ENCODE data around the gene SNW1. TPM values are rescaled to one million over a fixed set of nuclear protein-coding genes. Genes with fewer than 3 reads are reported as not detected.

SNW1 gene
- total and polyA plus RNA-seq, 2 of the 4 experiments (the other 2 are of a cell fraction) = 28.2 to 30.6 TPM

- Histone ChIP-seq H4K5ac (ENCODE audit: low read depth, low read length) (no peak overlapping the region), H2BK15ac (ENCODE audit: low read depth, low read length) (no peak overlapping the region), H2BK5ac (ENCODE audit: low read depth, low read length, poor library complexity, severe bottlenecking) (no peak overlapping the region), H4K8ac (ENCODE audit: low read depth in 2 of 2, low read length in 2 of 2) (no peak overlapping the region), H3K18ac (ENCODE audit: low read depth, low read length) (no peak overlapping the region), H3K4me2 (ENCODE audit: low read depth, low read length) (no peak overlapping the region), H2AK5ac (ENCODE audit: low read depth, low read length) (no peak overlapping the region), H3K56ac (ENCODE audit: extremely low read depth, insufficient read depth, low read length) (no peak overlapping the region), H4K20me1 (ENCODE audit: insufficient read depth, low read length) (no peaks in the 10 kb centered on the region), H2AK9ac (replicated peaks; ENCODE audit: low read depth, low read length, poor library complexity) (no peak overlapping the region), H3K9ac (ENCODE audit: low read depth, low read length) (no peak overlapping the region), H2BK120ac (ENCODE audit: low read depth, low read length) (no peak overlapping the region), H2AFZ (replicated peaks; ENCODE audit: low read length, poor library complexity) (no peak overlapping the region), H3K9me3 (ENCODE audit: control insufficient read depth, insufficient read depth, low read length) (no peaks in the 10 kb centered on the region), H3K4me3 (ENCODE audit: insufficient read depth, low read depth, low read length) (no peak overlapping the region), H3K79me1 (ENCODE audit: low read depth in 1 of 2, low read length in 2 of 2) (peaks cover 7 to 13% of the 10 kb centered on the region in 2 experiments; a peak in 2 of 4 replicates), H2BK20ac (ENCODE audit: low read depth, low read length) (no peak overlapping the region), H3K27me3 (ENCODE audit: control insufficient read depth, insufficient read depth, low read length) (no peaks in the 10 kb centered on the region), H3K14ac (replicated peaks; ENCODE audit: low read depth, low read length) (no peak overlapping the region), H4K91ac (ENCODE audit: insufficient read depth, low read depth, low read length) (no peak overlapping the region), H3K27ac (ENCODE audit: insufficient read depth, low read length) (no peak overlapping the region), H3K36me3 (ENCODE audit: control insufficient read depth, insufficient read depth, low read length) (peaks cover 46% of the 10 kb centered on the region), H3K4me1 (ENCODE audit: control insufficient read depth, insufficient read depth, low read length) (no peaks in the 10 kb centered on the region), H3K4ac (ENCODE audit: low read depth, low read length) (no peak overlapping the region), H3K9me1 (ENCODE audit: insufficient read depth, low read length) (0 out of 2 replicates have a peak, but pooled peaks cover 2% of the 10 kb centered on the region), H3K23ac (ENCODE audit: low read depth, low read length) (no peak overlapping the region)
- WGBS, 2 experiments (ENCODE audit: extremely low coverage in 2 of 2, insufficient read length in 1 of 2) = no CpG with 5 or more reads among the region's 3 CpGs
- intact Hi-C loops (cut with micrococcal nuclease) (no loop called here), dilution Hi-C loops (cut with HindIII; ENCODE audit: low sequenced_read_pairs, unreplicated experiment) (no loop called here), in situ Hi-C loops (cut with MboI; ENCODE audit: low sequenced_read_pairs) (no loop called here)
- no TSS peak for BruUV-seq (replicated peaks)
- ChIA-PET CTCF (no interaction called here), POLR2A (ENCODE audit: unreplicated experiment) (no interaction called here)
- DNase-seq (peak; percentile 33), ATAC-seq (ENCODE audit: low read depth) (no peak)
- peak; percentile 70 for TF ChIP-seq MAFK (IDR thresholded peaks at IDR 0.05; ENCODE audit: low read depth, low read length)
- TF ChIP-seq NFE2L2 (IDR thresholded peaks at IDR 0.05; ENCODE audit: low read depth, low read length) = no peak
Measured at GRCh38 chr14:77730976-77731497, 29.9 kb downstream of the SNW1 start.
